ENCODE results near the gene CEP95. TPM values are rescaled to one million over a fixed set of nuclear protein-coding genes. Genes with fewer than 3 reads are reported as not detected.

CEP95 gene
- total RNA-seq, 4 donors from 2014 or later = 34.8 to 100.0 (median 69.8) TPM

GRCh38 chr17:64506201-64506575, 589 bp upstream of the CEP95 start, which contains the start of gene DDX5:
DDX5 (minus strand) TSS chr17:64506289; CDS start chr17:64506119, 170 bp downstream.
- DNase-seq = peak; percentile 96 to 97
- TF ChIP-seq CTCF (IDR thresholded peaks at IDR 0.05) = no peak
- peak; percentile 86 to 92 for TF ChIP-seq POLR2A (IDR thresholded peaks at IDR 0.05)
- no peaks in the 10 kb centered on the region for H3K27me3 ChIP-seq
- H3K9me3 ChIP-seq = no peaks in the 10 kb centered on the region
- intact Hi-C loops (cut with DNase I; ENCODE audit: low total_unique reads) = no loop called here
- no peaks in the 10 kb centered on the region for H3K36me3 ChIP-seq
- H3K4me3 ChIP-seq = peak within 1 kb of the TSS; percentile 96 to 99
- peaks cover 0 to 15% of the 10 kb centered on the region in 2 donors for H3K4me1 ChIP-seq
- peak within 1 kb of the TSS; percentile 100 for H3K27ac ChIP-seq

DNA sequence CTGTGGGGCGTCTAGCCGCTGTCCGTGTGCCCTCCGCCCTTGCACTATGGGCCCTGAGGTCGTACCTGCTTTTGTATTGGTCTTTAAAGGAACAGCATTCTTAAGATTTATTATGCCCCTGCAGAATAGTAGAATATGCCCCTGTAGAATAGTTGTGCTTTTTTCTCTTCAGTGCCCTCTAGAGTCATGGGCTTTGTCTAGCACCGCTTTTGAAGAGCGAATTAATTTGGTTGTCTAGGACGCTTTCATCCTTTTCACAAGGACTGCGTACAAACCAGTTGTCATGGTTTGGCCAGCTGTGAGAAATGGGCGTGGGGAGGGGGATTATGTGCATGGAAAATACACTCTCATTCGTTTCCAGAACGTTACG, 621 bp downstream of the CEP95 start:
- H3K36me3 ChIP-seq = no peaks in the 10 kb centered on the region
- no peaks in the 10 kb centered on the region for H3K9me3 ChIP-seq
- peak overlapping the region; percentile 96 to 99 for H3K4me3 ChIP-seq
- H3K4me1 ChIP-seq = peaks cover 0 to 15% of the 10 kb centered on the region in 2 donors
- intact Hi-C loops (cut with DNase I; ENCODE audit: low total_unique reads) = no loop called here
- H3K27me3 ChIP-seq = no peaks in the 10 kb centered on the region
- peak overlapping the region; percentile 100 for H3K27ac ChIP-seq
- DNase-seq = peak in 1 of 2 donors; percentile 33
- TF ChIP-seq POLR2A (IDR thresholded peaks at IDR 0.05) (no peak), CTCF (IDR thresholded peaks at IDR 0.05) (peak in 3 of 4 experiments; percentile 24 to 42 (median 38))

GRCh38 chr17:64508683-64509082, 1.9 kb downstream of the CEP95 start:
- Histone ChIP-seq H3K36me3 (no peaks in the 10 kb centered on the region), H3K4me3 (peak overlapping the region in 1 of 2 donors; percentile 96), H3K4me1 (peaks cover 0 to 11% of the 10 kb centered on the region in 2 donors), H3K9me3 (no peaks in the 10 kb centered on the region), H3K27ac (no peak overlapping the region), H3K27me3 (no peaks in the 10 kb centered on the region)
- intact Hi-C loops (cut with DNase I; ENCODE audit: low total_unique reads) = no loop called here
- TF ChIP-seq POLR2A (IDR thresholded peaks at IDR 0.05) (no peak), CTCF (IDR thresholded peaks at IDR 0.05) (no peak)
- DNase-seq = no peak

DNA sequence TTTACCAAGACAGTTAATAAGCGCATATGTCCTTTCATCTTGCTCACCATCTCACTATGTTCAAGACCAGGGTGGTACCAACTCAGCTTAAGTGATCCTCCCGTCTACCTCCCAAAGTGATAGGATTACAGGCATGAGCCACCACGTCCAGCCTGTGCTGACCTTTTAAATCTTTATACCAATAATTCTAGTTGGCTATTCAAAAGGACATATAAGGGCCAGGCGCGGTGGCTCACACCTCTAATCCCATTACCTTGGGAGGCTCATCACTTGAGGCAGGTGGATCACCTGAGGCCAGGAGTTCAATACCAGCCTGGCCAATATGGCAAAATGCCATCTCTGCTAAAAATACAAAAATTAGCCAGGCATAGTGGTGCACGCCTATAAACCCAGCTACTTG, 2.4 kb downstream of the CEP95 start:
- Histone ChIP-seq H3K36me3 (no peaks in the 10 kb centered on the region), H3K9me3 (no peaks in the 10 kb centered on the region), H3K4me1 (peaks cover 0 to 6% of the 10 kb centered on the region in 2 donors), H3K27me3 (no peaks in the 10 kb centered on the region), H3K4me3 (no peak overlapping the region), H3K27ac (no peak overlapping the region)
- intact Hi-C loops (cut with DNase I; ENCODE audit: low total_unique reads) = no loop called here
- no peak for DNase-seq
- TF ChIP-seq CTCF (IDR thresholded peaks at IDR 0.05) (no peak), POLR2A (IDR thresholded peaks at IDR 0.05) (no peak)

DNA sequence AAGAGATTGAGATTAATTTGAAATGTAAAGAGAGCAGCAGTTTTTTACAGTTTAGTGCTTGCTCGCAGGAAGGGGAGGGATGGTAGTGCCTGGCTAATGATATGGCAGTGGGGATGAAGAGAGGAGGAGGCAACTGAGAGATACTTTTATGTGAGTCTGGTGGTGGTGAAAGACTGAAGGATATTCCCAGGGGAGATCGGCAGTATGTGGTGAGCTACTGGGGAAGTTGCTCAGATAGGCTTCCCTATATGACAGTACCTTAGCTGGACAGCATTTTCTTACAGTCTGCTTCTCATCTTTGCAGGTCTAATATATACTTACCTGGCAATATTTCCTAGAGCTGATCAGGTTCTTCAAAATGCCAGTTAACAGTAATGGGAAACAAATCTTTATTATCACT, 8.6 kb downstream of the CEP95 start:
- DNase-seq = no peak
- Histone ChIP-seq H3K27ac (no peak overlapping the region), H3K27me3 (no peaks in the 10 kb centered on the region), H3K9me3 (no peaks in the 10 kb centered on the region), H3K36me3 (no peaks in the 10 kb centered on the region), H3K4me1 (no peaks in the 10 kb centered on the region), H3K4me3 (no peak overlapping the region)
- intact Hi-C loops (cut with DNase I; ENCODE audit: low total_unique reads) = no loop called here
- TF ChIP-seq CTCF (IDR thresholded peaks at IDR 0.05) (no peak), POLR2A (IDR thresholded peaks at IDR 0.05) (no peak)
